Heart right ventricle (tissue), 16 donors: Measurements from ENCODE around the gene DAPK1. TPM values are rescaled to one million over a fixed set of nuclear protein-coding genes. Genes with fewer than 3 reads are reported as not detected.

Experiments
- ATAC-seq, 8 donors: fragments of 200-7000 bp; cut with Tn5 transposase; one replicate each; pipeline ENCODE4 v1.9.1; 2020; ENCODE audit warnings: mild to moderate bottlenecking in 8 of 8, moderate library complexity in 8 of 8, moderate number of reproducible peaks in 1 of 8
- DNase-seq, 2 donors: peaks; one replicate each; pipeline ENCODE4 v3.0.0-alpha.2; 2020
- H3K27ac ChIP-seq, 10 donors: fragments of 200-600 bp; sonication (generic) in 2 of 10; one replicate each; pipeline versions ENCODE4 v1.5.0 to v1.8.0; 2020 to 2022; ENCODE audit warnings: mild to moderate bottlenecking in 3 of 10
- H3K27me3 ChIP-seq, 7 donors: fragments of 200-600 bp; one replicate each; pipeline ENCODE4 v1.8.0; 2021 to 2022; ENCODE audit warnings: mild to moderate bottlenecking in 2 of 7
- H3K36me3 ChIP-seq, 9 donors: fragments of 200-600 bp; sonication (generic) in 1 of 9; one replicate each; pipeline versions ENCODE4 v1.5.0 to v1.8.0; 2020 to 2022; ENCODE audit warnings: mild to moderate bottlenecking in 2 of 9
- H3K4me1 ChIP-seq, 9 donors: fragments of 200-600 bp; sonication (generic) in 1 of 9; one replicate each; pipeline versions ENCODE4 v1.5.0 to v1.8.0; 2020 to 2022; ENCODE audit warnings: mild to moderate bottlenecking in 4 of 9
- H3K4me3 ChIP-seq, 10 donors: fragments of 200-600 bp; sonication (generic) in 2 of 10; one replicate each; pipeline versions ENCODE4 v1.5.0 to v1.8.0; 2020 to 2022; ENCODE audit warnings: mild to moderate bottlenecking in 7 of 10, moderate library complexity in 2 of 10
- H3K9me3 ChIP-seq, 11 donors: fragments of 200-600 bp in 10 of 11; sonication (generic) in 2 of 11; one replicate each; pipeline versions ENCODE4 v1.5.0 to v1.8.0; 2013 to 2022; ENCODE audit warnings: mild to moderate bottlenecking in 2 of 11, control low read depth in 1 of 11, moderate library complexity in 1 of 11
- WGBS, 2 donors: extraction: QIAGEN DNeasy Blood & Tissue Kit; methylation state at CpG; one replicate each; pipeline ENCODE4 v1.1.7; 2013; ENCODE audit warnings: inconsistent platforms in 1 of 2; 5-methylcytosine and 5-hydroxymethylcytosine counted together
- intact Hi-C, 10 donors: fragments of 100-400 bp; cut with DNase I; formaldehyde crosslinking; loops; one replicate each; pipeline versions ENCODE4 v1.11.1 to v1.14.2; 2022
- polyA plus RNA-seq, 2 donors: library from polyadenylated mRNA; stranded (reverse); fragments of 200-250 nt; gene quantifications; one replicate each; pipeline ENCODE4 v1.2.3, GENCODE V29; 2013
- total RNA-seq, 10 donors: library from RNA; stranded (reverse); fragmentation: NEBNext Ultra II Directional in 3 of 10; extraction: Animal tissue kit (Norgen Biotek cat#: 25700) in 3 of 10; gene quantifications; one replicate each; pipeline versions ENCODE4 v1.2.1 to v1.2.4, GENCODE V29; 2021 to 2023
- TF ChIP-seq, protein P1 (sequence below), 9 donors: fragments of 200-600 bp; sonication (generic) in 2 of 9; IDR thresholded peaks; one replicate each; pipeline versions ENCODE4 v1.5.0 to v1.8.0; 2021 to 2022; ENCODE audit warnings: antibody characterized with exemption in 9 of 9, mild to moderate bottlenecking in 5 of 9, moderate library complexity in 1 of 9
- donor health status: Arrhythmogenic right ventricular cardiomyopathy.
- donor health status: ischemic (EF 13 %, LVEDD 7.1; RV severe dilation, severe dysfunction).
- donor health status: healthy with polysubstance abuse.
- donor health status: DM: no; HTN: yes; CAD: no.
- donor health status: DM: no; HTN: no; CAD: no.
- donor health status: ischemic (EF 25% LVEDD 6.9; RV normal size, moderate dysfunction).
- donor health status: ischemic (EF 25% LVEDD 5.7; RV mildly dilated, moderate dysfunction).
- donor health status: healthy.
- donor health status: DM: yes; HTN: yes; CAD: no.
- donor health status: Ischemic cardiomyopathy.
- donor health status: ischemic (EF 35%, LVEDD 5.7; RV mildly dilated, moderate dysfunction).
- donor health status: nonischemic (EF 11% LVEDD 7.7; RV severe dilation, severe dysfunction).
- donor health status: DM: yes; HTN: yes; CAD: no.
- donor health status: PGD.
- donor health status: ischemic (EF 29% LVEDD 5.4; RV normal size, mild dysfunction).
- donor health status: nonischemic (EF 23%, LVEDD 6.1; RV moderate dilation, normal function).

DAPK1 gene
- total and polyA plus RNA-seq, 12 donors, result 1.1 to 15.5 (median 4.2) TPM

DNA sequence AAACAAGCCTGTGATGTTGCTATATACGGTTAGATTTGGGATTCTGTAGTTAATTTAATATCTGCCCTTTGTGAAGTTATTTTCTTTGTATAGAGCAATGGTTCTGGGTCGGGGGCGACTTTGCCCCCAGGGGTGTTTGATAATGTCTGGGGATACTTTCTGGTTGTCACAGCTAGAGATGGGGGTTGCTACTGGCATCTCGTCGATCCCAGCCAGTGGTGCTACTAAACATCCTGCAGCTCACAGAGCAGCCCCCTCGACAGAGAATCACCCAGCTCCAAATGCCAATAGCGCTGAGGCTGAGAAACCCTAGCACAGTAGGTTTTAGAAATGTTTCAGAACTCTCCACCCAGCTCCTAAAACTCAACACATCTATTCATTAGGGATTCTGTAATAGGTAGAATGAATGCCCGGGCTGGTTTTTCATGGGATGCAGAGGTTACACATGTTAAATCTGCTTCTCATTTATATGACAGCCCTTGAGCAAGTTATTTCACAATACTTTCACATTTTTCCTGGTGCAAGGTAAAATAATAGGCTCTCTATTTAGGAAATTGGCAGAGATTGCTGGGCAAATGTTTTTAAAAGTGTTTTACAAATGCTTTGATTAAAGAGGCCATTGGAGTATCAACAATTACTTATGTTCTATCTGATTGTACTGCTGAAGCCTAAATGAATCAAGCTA is 153.1 kb downstream of the DAPK1 start:
- DNase-seq (no peak), ATAC-seq (no peak)
- Histone ChIP-seq H3K9me3 (no peaks in the 10 kb centered on the region), H3K4me3 (no peak overlapping the region), H3K4me1 (peaks cover 0 to 10% (median 0%) of the 10 kb centered on the region in 9 donors), H3K27ac (no peak overlapping the region), H3K36me3 (peaks cover 0 to 46% (median 0%) of the 10 kb centered on the region in 9 donors), H3K27me3 (peaks cover 0 to 8% (median 0%) of the 10 kb centered on the region in 7 donors)
- intact Hi-C loops, result no loop called here
- TF ChIP-seq, protein P1, sequence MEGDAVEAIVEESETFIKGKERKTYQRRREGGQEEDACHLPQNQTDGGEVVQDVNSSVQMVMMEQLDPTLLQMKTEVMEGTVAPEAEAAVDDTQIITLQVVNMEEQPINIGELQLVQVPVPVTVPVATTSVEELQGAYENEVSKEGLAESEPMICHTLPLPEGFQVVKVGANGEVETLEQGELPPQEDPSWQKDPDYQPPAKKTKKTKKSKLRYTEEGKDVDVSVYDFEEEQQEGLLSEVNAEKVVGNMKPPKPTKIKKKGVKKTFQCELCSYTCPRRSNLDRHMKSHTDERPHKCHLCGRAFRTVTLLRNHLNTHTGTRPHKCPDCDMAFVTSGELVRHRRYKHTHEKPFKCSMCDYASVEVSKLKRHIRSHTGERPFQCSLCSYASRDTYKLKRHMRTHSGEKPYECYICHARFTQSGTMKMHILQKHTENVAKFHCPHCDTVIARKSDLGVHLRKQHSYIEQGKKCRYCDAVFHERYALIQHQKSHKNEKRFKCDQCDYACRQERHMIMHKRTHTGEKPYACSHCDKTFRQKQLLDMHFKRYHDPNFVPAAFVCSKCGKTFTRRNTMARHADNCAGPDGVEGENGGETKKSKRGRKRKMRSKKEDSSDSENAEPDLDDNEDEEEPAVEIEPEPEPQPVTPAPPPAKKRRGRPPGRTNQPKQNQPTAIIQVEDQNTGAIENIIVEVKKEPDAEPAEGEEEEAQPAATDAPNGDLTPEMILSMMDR (IDR thresholded peaks at IDR 0.05), result no peak
- WGBS, 2 donors, result 86 to 92% methylated on average over 8 of the region's 8 CpGs

DNA sequence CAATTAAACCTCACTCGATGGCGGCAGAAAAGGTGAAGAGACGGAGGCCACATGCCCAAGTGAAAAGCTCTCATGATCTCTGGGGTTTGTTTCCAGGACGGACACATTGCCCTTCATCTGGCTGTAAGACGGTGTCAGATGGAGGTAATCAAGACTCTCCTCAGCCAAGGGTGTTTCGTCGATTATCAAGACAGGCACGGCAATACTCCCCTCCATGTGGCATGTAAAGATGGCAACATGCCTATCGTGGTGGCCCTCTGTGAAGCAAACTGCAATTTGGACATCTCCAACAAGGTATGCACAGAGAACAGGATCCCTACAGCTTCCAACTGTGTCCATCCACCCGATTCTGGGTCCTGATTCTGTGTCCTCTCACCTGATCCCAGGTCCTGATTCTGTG is 153.8 kb downstream of the DAPK1 start:
- no peak overlapping the region for H3K4me3 ChIP-seq
- peaks cover 0 to 9% (median 0%) of the 10 kb centered on the region in 7 donors for H3K27me3 ChIP-seq
- H3K9me3 ChIP-seq, result no peaks in the 10 kb centered on the region
- H3K27ac ChIP-seq, result no peak overlapping the region
- ATAC-seq, result no peak
- TF ChIP-seq, protein P1 (IDR thresholded peaks at IDR 0.05), result no peak
- 69 to 82% methylated on average over 10 of the region's 10 CpGs for WGBS, 2 donors
- H3K36me3 ChIP-seq, result peaks cover 0 to 39% (median 0%) of the 10 kb centered on the region in 9 donors
- no peak for DNase-seq
- intact Hi-C loops, result no loop called here
- peaks cover 0 to 12% (median 0%) of the 10 kb centered on the region in 9 donors for H3K4me1 ChIP-seq

DNA sequence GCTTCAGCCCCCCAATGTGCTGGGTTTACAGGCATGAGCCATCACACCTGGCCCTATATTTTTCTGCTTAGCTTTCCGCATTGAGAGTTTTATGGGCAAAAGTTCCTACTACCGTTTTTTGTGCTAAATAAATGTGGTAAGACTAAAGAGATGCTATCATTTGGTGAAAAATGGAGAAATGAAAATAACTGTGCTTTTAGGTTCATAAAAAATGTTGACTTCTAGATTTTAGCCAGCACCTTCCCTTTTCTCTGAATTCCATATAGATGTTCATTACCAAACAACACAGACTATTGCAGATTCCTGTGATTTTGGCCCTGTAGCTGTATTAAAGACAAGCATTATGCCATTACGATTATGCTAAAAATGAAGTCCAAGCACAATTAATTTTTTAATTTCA is 156.3 kb downstream of the DAPK1 start:
- WGBS, 2 donors, result 93 to 97% methylated on average over 3 of the region's 3 CpGs
- intact Hi-C loops, result no loop called here
- DNase-seq (no peak), ATAC-seq (no peak)
- H3K4me3 ChIP-seq, result no peak overlapping the region
- peaks cover 0 to 32% (median 0%) of the 10 kb centered on the region in 9 donors for H3K36me3 ChIP-seq
- H3K27me3 ChIP-seq, result peaks cover 0 to 9% (median 0%) of the 10 kb centered on the region in 7 donors
- H3K27ac ChIP-seq, result peak overlapping the region in 1 of 10 donors; percentile 61
- H3K4me1 ChIP-seq, result peaks cover 0 to 25% (median 0%) of the 10 kb centered on the region in 9 donors
- TF ChIP-seq, protein P1 (IDR thresholded peaks at IDR 0.05), result no peak
- H3K9me3 ChIP-seq, result no peaks in the 10 kb centered on the region

DNA sequence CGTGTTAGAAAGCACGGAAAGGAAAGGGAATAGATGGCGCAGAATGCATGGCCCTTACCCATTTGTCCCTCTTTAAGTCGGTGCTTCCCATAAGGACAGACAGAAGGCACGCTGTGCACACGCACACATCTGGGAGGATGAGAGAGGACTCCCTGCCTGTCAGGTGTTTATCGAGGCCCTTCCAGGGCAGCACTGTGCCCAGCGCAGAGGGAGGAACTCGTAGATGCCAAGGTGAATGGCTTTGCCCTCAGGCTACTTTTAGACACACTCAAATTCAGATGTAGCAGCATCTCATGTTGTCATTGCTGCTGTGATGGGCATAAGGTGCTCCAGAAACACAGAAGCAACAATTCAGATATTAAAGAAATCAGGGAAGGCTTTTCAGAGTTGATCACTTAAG is 158.1 kb downstream of the DAPK1 start:
- intact Hi-C loops, result no loop called here
- WGBS, 2 donors, result 93 to 95% methylated on average over 9 of the region's 9 CpGs
- ATAC-seq (no peak), DNase-seq (no peak)
- TF ChIP-seq, protein P1 (IDR thresholded peaks at IDR 0.05), result no peak
- peaks cover 0 to 28% (median 0%) of the 10 kb centered on the region in 9 donors for H3K36me3 ChIP-seq
- H3K9me3 ChIP-seq, result no peaks in the 10 kb centered on the region
- no peak overlapping the region for H3K4me3 ChIP-seq
- no peak overlapping the region for H3K27ac ChIP-seq
- peaks cover 0 to 25% (median 0%) of the 10 kb centered on the region in 9 donors for H3K4me1 ChIP-seq
- H3K27me3 ChIP-seq, result peaks cover 0 to 9% (median 0%) of the 10 kb centered on the region in 7 donors
